Stimulated activated CD4-positive, alpha-beta T cell treated with anti-CD3 and anti-CD28 coated beads, Interleukin-12 subunit alpha, Interleukin-12 subunit beta, amount 100 ng/mL, for 48 hours (primary cell): ENCODE data around the gene MTHFSD.

Experiments
- DNase-seq, 3 donors: peaks; one replicate each; pipeline ENCODE4 v3.0.0-alpha.2; 2020; ENCODE audit warnings: low read depth in 2 of 3, low spot score in 1 of 3

The MTHFSD gene

DNA sequence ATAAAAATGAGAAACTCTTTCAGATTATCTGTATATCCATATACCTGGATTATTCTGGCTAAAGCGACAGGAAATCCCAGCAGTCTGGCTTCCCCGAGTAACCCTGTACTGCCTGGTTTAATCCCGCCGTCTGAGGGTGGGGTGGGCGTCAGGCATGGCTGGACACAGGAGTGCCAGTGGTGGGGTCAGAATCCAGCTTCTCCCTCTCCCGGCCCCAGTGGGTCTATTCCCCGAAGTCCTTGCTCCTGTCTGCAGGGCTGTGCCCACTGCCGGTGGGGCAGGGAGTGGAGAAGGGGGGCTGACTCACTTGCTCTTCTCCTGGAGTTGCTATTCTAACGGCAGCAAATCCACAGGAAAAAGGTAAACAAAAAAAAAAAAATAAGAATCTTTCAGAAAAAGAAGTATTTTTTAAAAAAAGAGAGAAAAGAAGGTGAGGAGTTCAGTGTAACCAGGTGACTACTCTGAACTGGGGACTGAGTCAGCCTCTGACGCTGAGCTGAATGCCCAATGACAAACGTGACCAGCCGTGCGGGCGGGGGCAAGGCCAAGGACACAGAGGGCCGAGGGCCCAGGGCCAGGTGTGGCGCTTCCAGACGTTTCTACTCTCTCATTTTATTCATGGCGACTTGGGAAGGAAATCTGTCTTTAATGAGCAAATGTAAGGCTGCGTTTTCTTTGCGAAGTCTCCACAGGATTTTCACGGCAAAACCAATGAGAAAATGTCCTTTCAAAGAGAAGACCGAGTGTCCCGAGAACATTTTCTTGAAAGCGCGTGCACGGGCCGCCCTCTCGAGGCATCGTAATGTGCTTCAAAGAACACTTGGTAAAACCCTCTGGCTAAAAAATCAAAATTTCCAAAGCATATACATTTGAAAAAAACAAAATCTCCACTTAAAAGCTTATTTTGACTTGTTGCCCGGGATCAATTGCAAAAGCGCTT is 24.5 kb downstream of the MTHFSD start:
- DNase-seq = no peak

DNA sequence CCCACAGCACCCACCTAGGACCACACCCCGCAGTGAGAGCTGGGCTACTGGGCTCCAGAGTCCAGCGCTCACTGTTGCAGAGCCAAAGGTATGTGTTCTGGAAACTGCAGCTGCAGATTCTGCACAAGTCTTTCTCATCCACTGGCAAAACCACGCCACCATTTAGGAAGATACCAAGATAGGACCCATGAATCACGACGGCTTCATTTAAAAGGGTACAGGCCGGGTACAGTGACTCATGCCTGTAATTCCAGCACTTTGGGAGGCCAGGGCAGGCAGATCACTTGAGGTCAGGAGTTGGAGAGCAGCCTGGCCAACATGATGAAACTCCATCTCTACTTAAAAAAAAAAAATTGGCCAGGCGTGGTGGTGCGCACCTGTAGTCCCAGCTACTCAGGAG is 25.9 kb downstream of the MTHFSD start:
- no peak for DNase-seq

DNA sequence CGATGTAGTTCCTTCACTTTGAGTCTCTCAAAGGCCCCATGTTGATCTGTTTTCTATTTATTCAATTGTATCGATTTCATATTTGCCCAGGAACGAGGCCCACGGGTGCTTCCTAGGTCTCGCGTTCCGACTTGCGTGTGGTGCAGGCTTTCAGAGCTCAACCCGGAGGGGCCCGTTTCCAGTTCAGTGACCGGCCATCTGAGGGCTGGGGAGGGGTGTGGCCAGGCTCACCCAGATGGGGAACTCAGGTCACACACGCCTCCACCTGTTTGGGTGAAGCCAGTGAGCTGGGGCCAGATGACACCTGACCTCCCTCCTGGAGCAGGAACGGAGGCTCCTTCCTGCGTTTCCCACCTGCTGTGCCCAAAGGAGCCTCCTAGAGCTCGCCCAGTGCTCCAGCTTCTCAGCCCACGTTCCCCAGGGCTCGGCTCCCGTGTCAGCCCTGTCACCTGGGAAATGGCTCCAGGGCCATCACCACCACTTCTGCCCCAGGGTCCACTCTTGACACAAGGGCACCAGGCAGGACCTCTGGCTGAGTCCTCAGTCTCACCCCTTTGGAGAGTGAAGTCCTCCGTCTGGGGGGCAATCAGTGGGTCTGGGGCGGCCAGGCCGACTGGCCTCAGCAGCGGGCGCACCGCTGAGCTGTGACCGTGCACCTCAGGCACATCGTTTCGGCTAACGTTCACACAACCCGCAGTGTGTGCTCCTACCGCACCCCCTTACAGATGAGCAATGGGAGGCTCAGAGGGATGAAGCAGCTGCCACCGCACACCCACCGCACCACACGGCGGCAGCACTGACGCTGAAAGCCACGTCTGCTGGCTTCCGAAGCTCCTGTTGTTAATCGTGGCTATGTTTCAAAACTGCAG is 26.7 kb downstream of the MTHFSD start:
- no peak for DNase-seq

DNA sequence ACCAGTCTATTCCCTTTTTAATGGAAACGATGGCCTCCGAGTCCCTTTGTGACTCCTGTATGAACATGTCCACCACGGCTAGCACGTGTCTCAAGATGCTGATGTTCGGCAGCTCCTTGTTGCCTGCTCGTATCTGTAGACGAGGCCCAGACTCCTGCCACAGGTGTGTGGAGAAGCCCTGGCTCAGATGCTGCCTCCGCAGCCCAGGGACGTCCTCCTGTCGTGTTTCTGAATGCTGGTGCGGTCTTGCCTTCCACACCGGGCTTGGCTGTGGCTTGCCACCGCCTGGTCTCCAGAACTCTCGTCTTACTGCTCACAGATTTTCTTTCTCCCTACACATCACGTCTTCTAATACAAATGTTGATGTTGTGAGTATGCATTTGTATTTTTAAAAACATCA is 27.7 kb downstream of the MTHFSD start:
- DNase-seq = no peak

DNA sequence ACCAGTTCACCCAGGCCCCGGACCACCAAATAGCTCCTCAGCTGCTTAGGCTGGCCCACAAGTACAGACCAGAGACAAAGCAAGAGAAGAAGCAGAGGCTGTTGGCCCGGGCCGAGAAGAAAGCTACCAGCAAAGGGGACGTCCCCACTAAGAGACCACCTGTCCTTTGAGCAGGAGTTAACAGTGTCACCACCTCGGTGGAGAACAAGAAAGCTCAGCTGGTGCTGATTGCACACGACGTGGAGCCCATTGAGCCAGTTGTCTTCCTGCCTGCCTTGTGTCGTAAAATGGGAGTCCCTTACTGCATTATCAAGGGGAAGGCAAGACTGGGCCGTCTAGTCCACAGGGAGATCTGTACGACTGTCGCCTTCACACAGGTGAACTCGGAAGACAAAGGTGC is 29.3 kb downstream of the MTHFSD start:
- DNase-seq = no peak

DNA sequence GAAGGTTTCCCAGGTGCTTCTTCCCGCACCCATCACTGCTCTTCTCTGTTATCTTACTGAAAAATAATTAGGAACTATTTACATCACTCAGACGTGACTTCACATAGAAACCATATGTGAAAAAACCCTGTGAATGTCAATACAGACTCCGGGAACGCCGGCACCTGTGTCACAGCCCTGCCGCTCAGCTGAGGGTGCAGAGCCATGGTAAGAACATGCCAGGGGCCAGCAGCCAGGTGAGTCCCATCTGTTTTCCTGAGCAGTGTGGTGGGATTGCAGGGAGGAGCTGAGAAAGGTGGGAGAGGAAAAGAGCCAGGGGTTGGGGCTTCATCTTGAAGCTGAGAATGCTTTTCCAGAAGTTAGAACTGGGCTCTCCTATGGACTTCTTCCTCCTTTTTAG is 31.0 kb downstream of the MTHFSD start:
- DNase-seq = no peak

DNA sequence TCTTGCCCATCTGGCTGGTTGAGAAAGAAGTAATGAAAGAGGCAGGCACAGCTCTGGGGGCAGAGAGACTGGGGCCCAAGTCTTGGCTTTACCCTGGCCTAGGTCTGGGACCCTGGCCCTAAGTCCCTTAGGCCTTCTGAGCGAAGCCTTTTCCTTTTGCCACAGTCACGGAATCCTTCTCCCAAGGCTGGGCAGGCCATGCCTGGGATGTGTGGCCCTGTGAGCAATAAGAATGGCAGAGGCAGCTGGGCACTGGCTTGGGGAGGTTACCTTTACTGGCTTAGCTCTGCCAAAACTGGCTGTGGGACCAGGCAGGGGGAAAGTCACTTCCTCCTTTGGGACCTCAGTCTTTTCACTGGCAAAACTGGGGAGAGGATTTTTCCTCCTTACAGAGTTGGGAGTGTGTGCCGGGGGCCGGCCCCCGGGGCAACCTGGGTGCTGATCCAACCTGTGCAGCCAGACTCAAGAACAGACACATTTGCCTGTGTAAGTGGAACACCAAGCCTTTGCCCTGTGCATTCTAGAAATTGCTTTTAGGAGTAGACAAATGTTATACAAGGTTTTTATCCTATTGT is 31.8 kb downstream of the MTHFSD start:
- DNase-seq = no peak

DNA sequence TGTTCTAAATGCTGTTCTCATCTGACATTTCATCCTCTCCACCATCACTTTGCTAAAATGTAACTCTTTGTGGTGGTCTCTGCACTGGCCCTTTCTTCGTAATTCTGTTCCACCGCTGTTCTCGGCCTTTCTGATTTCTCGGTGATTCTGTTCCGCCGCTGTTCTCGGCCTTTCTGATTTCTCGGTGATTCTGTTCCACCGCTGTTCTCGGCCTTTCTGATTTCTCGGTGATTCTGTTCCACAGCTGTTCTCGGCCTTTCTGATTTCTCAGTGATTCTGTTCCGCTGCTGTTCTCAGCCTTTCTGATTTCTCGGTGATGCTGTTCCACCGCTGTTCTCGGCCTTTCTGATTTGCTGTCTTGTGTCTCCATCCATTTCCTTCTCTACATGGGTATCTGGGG is 32.4 kb downstream of the MTHFSD start:
- DNase-seq = no peak

DNA sequence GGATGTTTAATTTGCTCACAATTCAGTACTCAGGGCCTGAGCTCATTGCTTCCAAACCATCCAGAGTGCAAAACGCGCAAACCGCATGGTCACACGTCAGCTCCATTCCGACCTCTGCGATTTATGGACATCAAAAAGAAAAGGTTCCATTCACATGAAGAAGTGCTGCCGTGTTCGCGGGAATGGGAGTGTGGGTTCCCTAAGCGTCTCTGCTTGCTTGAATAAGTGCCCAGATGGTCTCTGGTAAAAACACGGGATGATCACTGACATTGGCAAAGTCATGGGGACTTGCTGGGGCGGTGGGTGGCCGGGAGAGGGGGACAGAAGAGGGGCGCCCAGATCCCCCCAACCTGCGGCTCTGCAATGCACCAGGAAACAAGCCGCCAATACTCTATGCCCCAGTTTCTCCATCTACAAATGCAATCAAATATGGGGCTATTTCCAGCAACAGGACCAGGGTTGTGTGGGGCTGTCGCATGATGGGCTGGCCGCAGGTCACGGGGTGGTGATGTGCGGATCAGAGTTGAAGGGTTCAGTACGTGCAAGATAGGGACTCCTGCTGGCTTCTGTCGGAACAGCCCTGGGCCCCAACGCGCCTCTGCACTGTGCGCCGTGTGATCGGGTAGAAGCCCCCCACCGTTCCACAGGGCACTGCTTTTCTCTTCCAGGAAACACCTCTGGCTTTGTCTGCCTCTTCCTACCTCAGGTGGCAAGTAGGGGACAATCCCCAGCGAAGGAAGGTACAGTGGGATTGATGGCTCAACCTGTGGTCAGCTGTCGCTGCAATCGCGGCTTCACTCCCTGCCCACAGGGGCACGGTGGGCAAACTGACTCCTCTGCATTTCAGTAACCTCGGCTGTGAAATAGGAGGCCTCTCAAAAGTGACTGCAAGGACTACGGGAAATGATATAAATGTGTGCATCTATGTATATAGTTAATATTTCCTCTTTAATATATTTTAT is 33.5 kb downstream of the MTHFSD start:
- no peak for DNase-seq

DNA sequence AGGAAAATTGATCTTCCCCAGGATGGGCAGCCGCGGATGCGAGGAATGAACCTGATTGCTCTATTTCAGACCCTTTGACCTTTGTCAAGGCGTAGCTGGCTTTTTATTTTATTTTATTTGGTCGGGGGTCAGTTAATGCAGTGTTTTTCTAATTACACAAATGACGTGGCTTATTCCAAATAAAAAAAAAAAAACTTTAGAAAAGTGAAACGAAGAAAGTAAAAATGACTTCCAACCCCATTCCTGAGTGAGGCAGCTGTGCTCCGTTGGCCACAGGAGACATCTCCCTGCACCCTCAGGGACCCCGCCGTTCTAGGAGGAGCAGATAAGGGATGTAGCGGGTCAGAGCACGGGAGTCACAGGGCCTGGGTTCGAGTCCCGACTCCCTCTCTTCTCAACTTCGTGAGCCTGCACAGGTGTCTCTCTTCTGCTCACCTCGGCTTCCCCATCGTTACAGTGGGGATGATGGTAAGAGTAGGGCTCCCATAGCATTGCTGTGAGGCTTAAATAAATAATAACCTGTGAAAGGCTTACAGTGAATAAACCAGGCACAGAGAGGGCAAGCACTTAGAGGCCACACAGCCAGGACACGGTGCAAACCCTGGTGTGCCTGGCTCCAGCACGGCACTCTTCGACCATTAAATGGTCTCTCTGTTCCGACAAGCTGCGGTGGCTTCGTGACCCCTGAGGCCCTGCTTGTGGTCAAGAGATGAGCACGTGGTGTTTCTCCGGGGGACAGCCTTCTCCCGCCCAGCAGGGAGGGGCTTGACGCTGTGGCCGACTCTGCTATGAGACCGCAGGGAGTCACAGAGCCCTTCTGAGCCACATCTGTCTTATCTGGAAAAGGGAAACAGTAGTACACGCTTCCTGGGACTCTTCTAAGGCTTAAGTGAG is 34.5 kb downstream of the MTHFSD start:
- no peak for DNase-seq

DNA sequence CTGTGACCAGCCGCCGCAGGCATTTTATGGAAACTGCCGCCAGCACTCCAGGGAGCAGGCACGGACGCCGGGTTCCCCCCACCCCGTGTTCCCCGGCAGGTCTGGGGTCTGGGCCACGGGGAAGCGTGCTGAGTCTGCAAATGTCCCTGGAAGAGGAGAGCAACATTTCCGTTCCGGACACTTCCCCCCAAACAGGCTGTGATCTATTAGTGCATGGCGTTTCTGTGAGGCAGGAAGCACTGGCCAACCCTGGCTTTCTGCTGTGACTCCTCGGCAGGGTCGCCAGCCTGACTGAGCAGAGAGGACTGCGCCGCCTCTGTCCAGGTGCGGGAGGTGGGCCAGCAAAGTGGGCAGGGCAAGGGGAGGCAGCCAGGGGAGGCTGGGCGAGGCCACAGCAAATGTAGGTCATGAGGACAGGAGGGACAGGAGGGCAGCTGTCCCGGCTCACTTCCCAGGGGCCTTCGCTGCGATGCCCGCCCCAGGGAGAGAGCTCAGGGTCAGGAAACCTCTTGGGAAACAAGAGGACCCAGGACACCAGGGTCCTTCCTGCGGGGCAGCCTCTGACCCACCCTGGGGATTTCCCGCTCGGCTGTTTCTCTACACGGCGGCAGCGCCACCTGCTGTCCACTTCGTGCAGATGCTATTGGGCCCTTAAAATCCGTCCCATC is 35.3 kb downstream of the MTHFSD start:
- peak in 2 of 3 donors; percentile 27 to 38 for DNase-seq

DNA sequence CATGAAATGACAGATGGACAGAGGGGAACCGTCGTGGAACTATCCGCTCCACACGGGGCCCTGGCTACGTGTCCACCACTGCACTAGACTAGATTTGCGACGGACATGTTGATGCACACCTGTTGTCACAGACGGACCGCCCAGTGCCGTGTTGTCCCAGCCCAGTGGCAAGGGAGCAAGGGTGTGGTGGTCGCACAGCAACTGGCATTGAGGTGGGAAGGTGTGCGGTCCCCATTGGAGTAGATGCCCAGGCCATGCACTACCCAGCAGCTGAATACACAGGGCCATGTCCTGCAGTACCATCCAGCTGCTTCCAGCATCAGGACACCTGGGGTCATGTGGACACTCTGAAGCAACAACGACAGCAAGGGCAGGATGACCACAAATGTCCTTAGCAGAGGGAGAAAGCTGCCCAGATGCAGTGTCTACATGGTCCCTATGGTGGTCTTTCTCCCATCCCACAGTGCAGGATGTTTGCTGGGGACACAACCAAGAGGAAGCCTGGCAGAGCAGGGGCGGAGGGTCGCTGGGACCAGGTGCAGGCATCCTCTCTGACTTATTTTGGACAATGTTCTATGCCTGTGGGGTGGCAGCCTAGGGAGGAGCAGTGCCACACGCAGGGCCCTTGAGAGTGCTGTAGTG is 35.9 kb downstream of the MTHFSD start:
- no peak for DNase-seq

DNA sequence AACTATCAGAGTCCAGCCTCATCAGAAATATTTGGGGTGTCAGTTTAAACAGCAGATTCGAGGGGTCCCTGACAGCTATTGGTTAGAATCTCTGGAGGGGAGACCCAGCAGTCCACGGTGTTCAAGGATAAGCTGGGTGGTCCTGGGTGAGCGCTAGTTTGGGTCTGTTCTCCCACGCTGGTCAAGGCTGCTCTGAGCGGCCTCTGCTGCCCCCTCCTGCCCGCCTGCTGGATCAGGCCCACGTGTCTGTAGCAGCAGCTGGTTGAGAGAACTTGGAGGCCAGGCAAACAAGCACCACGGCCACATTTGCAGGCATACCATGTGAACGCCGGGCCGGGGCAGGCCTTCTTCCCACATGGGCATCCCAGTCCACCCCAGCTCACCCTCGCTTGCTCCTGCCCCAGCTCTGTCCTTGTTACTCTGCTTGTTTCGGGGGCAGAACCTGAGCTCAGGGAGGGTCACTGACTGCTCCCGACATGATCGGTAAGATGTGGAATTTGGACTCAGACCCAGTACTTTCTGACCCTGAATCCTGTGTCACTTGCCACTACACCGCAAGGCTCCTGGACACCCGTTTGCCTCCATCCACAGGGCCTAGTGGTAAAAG is 37.3 kb downstream of the MTHFSD start:
- DNase-seq = no peak

DNA sequence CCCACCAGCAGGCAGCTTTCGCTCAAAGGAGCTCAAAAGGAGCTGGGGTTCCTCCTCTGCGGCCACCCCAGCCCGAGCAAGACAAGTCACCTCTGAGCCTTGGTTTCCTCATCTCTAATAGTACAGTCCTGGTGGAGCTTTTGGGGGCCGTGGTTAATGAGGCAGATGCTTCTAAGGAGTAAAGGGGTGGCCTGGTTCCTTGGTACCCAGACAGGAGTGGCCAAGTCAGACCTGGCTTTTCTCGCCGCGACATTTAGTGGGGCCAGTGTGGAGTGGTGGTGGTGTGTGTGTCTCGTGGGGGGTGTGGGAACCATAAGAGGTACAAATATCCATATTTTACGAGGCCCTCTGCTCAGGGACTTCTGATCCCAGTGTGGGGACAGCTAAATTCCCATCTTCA is 38.0 kb downstream of the MTHFSD start:
- no peak for DNase-seq

DNA sequence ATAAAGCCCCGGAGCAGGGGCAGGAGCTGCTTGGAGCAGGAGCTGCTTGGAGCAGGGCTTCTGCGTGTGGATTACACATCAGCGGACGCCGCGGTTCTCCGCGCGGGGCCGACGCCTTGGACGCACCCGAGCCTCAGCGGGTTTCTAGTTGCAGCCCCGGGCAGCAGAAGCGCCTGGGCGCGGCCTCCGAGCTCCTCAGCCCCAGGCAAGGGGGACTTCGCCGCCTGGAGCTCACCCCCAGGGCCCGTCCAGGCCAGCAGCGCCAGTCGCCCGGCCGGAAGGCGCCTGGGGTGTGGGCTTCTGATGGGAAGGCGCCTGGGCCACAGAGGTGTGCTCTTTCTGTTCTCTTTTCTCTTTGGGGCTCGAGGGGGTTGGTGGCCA is 38.4 kb downstream of the MTHFSD start:
- no peak for DNase-seq

DNA sequence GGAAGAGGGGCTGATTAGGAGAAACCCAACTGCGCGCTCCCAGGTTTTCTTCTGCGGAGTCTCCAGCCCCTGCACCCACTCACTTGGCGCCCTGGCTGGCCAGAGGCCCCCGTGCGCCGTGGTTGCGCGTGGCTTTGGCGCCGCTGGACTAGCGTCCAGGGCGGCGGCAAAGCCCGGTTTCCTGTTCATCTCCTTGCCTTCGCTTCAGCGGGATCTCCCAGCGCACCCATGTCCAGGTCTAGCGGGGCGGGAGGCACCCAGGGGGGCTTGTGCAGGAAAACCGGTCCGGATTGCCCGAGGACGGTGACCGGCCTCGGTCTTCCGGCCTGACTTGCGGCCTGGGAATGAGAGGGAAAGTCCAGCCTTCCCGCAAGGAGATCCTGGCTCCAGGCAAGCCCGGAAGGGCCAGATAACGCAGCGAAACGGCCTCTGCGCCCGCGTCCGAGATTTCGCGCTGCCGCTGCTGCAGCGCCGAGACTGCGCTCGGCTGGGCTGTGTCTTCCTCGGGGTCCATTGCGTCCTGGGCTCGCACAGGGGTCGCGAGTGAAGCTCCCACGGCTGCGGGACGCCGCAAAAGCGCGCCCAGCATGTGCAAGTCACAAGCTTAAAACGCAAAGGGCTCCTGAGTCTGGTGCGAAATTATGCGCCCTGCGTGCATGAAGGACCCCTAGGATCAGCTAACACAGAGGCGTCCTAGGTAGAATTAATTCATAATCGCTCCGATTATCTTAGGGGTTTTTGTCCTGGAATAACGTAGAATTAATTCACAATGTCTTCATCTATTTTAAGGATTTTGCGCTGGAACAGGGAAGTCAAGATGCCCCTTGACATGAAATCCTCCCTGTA is 39.0 kb downstream of the MTHFSD start:
- DNase-seq = no peak

DNA sequence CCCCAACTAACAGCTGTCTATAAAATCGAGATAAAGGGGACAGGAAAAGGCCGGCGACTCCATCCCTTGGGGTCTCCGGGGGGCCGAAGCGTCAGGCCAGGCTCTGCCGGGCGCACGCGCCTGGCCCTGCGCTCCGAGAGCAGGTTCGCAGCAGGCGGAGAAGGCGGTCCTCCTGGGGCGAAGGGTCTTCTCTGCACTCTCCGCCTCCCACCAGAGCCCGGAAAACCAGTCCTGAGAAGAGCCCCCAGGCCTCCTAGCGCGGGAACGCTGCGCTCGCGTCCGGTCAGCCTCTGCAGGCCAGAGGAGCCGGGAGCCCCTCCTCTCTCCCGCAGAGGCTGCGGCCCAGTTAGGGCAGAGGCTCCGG is 39.6 kb downstream of the MTHFSD start:
- no peak for DNase-seq
